ENCODE data around the gene CSNK1G3. TPM values are rescaled to one million over a fixed set of nuclear protein-coding genes. Genes with fewer than 3 reads are reported as not detected.

The CSNK1G3 gene
- total RNA-seq, 1 donor from 2014 or later = 45.8 TPM

- Mint-ChIP-seq H3K36me3 (ENCODE audit: low read depth) (peaks cover 6% of the 10 kb centered on the region), H3K27ac (no peak overlapping the region), H3K4me3 (no peak overlapping the region), H3K27me3 (ENCODE audit: insufficient read depth) (no peaks in the 10 kb centered on the region), H3K9me3 (no peaks in the 10 kb centered on the region), H3K4me1 (ENCODE audit: low read depth) (peaks cover 45% of the 10 kb centered on the region)
- intact Hi-C loops (cut with micrococcal nuclease) = loop anchor here (1.0 kb wide), 1 partner anchor 7 kb away; no protein-coding TSS in a partner anchor
- no peak for DNase-seq (ENCODE audit: low spot score)
Measured at GRCh38 chr5:123520677-123521247, 8.8 kb downstream of the CSNK1G3 start.

DNA sequence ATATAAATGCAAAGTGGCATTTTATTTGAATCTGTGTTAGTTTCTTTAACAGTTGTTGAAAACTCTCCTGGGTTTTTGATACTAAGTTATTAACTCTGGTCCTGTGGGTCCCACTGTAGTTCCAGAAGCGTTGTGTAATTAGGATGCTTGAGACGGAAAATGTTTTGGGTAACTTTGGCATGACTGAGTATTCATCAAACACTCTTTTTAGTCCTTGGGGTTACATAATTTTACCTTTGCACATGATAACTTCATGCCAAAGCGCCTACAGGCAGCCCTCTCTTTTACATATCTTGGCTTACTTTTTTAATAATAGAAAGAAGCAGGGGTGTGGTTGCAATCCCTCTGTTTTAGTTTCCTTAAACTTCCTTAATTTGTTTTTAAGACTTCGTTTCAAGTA is 12.2 kb downstream of the CSNK1G3 start:
- Mint-ChIP-seq H3K27ac (no peak overlapping the region), H3K4me1 (ENCODE audit: low read depth) (peaks cover 37% of the 10 kb centered on the region), H3K9me3 (no peaks in the 10 kb centered on the region), H3K36me3 (ENCODE audit: low read depth) (peaks cover 2% of the 10 kb centered on the region), H3K4me3 (no peak overlapping the region), H3K27me3 (ENCODE audit: insufficient read depth) (no peaks in the 10 kb centered on the region)
- intact Hi-C loops (cut with micrococcal nuclease) = no loop called here
- DNase-seq (ENCODE audit: low spot score) = no peak

GRCh38 chr5:123527190-123527589 is 15.2 kb downstream of the CSNK1G3 start:
- Mint-ChIP-seq H3K27me3 (ENCODE audit: insufficient read depth) (no peaks in the 10 kb centered on the region), H3K4me1 (ENCODE audit: low read depth) (peaks cover 36% of the 10 kb centered on the region), H3K36me3 (ENCODE audit: low read depth) (peaks cover 2% of the 10 kb centered on the region), H3K9me3 (no peaks in the 10 kb centered on the region), H3K4me3 (no peak overlapping the region), H3K27ac (no peak overlapping the region)
- intact Hi-C loops (cut with micrococcal nuclease) = no loop called here
- no peak for DNase-seq (ENCODE audit: low spot score)

DNA sequence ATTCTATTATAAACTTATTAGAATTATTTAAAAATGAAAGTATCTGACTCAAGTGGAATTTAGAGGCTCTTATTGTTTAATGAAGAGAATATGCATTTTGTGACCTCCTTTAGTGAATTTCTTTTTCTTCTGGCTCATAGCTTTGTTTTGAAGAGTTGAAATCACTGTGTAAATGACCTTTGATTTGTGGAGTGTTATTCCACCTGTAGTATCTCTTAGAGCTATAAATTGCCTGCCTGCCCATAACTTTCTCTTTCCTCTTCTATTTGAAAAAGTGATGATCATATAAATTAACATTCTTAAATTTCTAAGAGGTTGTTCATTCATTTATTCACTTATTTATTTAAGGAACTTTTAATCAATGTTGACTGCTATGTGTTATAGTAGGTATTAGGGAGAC is 16.1 kb downstream of the CSNK1G3 start:
- no peak overlapping the region for H3K4me3 Mint-ChIP-seq
- H3K9me3 Mint-ChIP-seq = no peaks in the 10 kb centered on the region
- H3K4me1 Mint-ChIP-seq (ENCODE audit: low read depth) = peaks cover 36% of the 10 kb centered on the region
- no peak overlapping the region for H3K27ac Mint-ChIP-seq
- intact Hi-C loops (cut with micrococcal nuclease) = no loop called here
- DNase-seq (ENCODE audit: low spot score) = no peak
- H3K27me3 Mint-ChIP-seq (ENCODE audit: insufficient read depth) = no peaks in the 10 kb centered on the region
- peaks cover 2% of the 10 kb centered on the region for H3K36me3 Mint-ChIP-seq (ENCODE audit: low read depth)

DNA sequence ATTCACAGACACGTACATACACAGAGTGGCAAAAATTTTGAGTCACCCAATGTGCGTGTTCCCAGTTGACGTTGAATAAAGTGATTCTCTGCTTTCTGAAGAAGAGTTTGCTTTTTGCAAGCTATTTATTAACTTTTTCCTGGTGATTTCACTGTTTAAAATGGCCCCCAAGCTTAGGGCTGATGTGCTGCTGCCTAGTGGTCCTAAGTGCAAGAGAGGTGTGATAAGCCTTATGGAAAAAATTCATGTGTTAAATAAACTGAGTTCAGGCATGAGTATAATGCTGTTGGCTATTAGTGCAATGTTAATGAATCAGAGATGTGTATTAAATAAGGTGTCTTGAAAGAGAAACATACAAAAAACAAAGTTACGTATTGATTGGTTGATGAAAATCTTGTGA is 16.9 kb downstream of the CSNK1G3 start:
- H3K4me1 Mint-ChIP-seq (ENCODE audit: low read depth) = peaks cover 35% of the 10 kb centered on the region
- H3K4me3 Mint-ChIP-seq = no peak overlapping the region
- intact Hi-C loops (cut with micrococcal nuclease) = no loop called here
- no peak overlapping the region for H3K27ac Mint-ChIP-seq
- no peaks in the 10 kb centered on the region for H3K27me3 Mint-ChIP-seq (ENCODE audit: insufficient read depth)
- DNase-seq (ENCODE audit: low spot score) = no peak
- no peaks in the 10 kb centered on the region for H3K9me3 Mint-ChIP-seq
- peaks cover 2% of the 10 kb centered on the region for H3K36me3 Mint-ChIP-seq (ENCODE audit: low read depth)

DNA sequence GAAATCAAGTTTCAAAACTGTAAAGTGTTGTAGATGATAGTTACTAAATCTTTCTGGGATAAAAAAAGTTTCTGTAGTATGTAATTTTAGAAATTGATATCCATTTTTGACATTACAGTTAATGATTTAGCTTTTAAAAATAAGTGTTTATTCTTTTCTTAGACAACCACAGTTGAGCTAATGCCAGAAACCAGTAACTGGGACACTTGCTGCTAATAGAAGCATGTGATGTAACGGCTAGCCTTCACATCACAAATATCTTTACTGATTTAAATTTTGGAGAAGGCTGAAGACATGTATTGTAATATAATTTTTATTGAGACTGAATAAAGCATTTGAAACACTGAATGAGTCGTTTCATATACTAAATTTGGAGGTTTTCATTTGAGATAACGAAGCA is 18.8 kb downstream of the CSNK1G3 start:
- no peaks in the 10 kb centered on the region for H3K27me3 Mint-ChIP-seq (ENCODE audit: insufficient read depth)
- H3K27ac Mint-ChIP-seq = no peak overlapping the region
- peaks cover 28% of the 10 kb centered on the region for H3K4me1 Mint-ChIP-seq (ENCODE audit: low read depth)
- intact Hi-C loops (cut with micrococcal nuclease) = no loop called here
- no peak overlapping the region for H3K4me3 Mint-ChIP-seq
- DNase-seq (ENCODE audit: low spot score) = no peak
- H3K36me3 Mint-ChIP-seq (ENCODE audit: low read depth) = peaks cover 3% of the 10 kb centered on the region
- no peaks in the 10 kb centered on the region for H3K9me3 Mint-ChIP-seq

GRCh38 chr5:123535648-123536047 is 23.7 kb downstream of the CSNK1G3 start:
- intact Hi-C loops (cut with micrococcal nuclease) = loop anchor here (2.0 kb wide), 1 partner anchor 17 kb away; no protein-coding TSS in a partner anchor
- H3K9me3 Mint-ChIP-seq = no peaks in the 10 kb centered on the region
- no peak overlapping the region for H3K27ac Mint-ChIP-seq
- H3K4me3 Mint-ChIP-seq = no peak overlapping the region
- no peak for DNase-seq (ENCODE audit: low spot score)
- H3K4me1 Mint-ChIP-seq (ENCODE audit: low read depth) = peaks cover 9% of the 10 kb centered on the region
- H3K27me3 Mint-ChIP-seq (ENCODE audit: insufficient read depth) = no peaks in the 10 kb centered on the region
- peaks cover 4% of the 10 kb centered on the region for H3K36me3 Mint-ChIP-seq (ENCODE audit: low read depth)

- Mint-ChIP-seq H3K9me3 (no peaks in the 10 kb centered on the region), H3K4me3 (no peak overlapping the region), H3K27me3 (ENCODE audit: insufficient read depth) (no peaks in the 10 kb centered on the region), H3K27ac (no peak overlapping the region), H3K4me1 (ENCODE audit: low read depth) (peaks cover 9% of the 10 kb centered on the region), H3K36me3 (ENCODE audit: low read depth) (peaks cover 5% of the 10 kb centered on the region)
- no peak for DNase-seq (ENCODE audit: low spot score)
- intact Hi-C loops (cut with micrococcal nuclease) = loop anchor here (2.0 kb wide), 1 partner anchor 18 kb away; no protein-coding TSS in a partner anchor
Measured at GRCh38 chr5:123537256-123537655, 25.3 kb downstream of the CSNK1G3 start.

- intact Hi-C loops (cut with micrococcal nuclease) = loop anchor here (2.0 kb wide), 1 partner anchor 19 kb away; no protein-coding TSS in a partner anchor
- H3K27ac Mint-ChIP-seq = no peak overlapping the region
Measured at GRCh38 chr5:123537845-123538244, 25.9 kb downstream of the CSNK1G3 start.

DNA sequence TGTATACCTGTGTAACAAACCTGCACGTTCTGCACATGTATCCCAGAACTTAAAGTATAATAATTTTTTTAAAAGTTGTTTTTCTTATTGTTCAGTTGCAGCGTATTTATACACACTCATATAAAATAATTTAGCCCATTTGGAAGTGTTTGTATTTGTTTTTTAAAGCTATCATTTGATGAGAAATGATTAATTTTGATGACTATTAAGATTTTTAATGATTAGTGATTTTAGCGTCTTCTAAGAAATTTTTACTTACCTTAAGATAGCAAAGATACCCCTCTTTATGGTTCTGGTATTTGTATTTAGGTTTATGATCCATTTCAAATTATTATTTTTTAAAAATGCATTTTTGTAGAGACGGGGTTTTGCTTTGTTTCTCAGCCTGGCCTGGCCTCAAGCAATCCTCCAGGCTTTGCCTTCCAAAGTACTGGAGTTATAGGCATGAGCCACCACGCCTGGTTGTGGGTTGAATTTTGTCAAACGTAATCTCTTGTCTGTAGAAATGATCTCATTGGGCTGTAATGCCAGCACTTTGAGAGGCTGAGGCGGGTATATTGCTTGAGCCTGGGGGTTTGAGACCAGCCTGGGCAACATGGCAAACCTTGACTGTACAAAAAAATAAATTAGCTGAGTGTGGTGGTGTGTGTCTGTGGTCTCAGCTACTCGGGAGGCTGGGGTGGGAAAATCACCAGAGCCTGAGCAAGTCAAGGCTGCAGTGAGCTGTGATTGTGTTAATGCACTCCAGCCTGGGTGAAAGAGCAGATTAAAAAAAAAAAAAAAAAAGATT is 26.9 kb downstream of the CSNK1G3 start:
- H3K4me1 Mint-ChIP-seq (ENCODE audit: low read depth) = peaks cover 24% of the 10 kb centered on the region
- H3K27me3 Mint-ChIP-seq (ENCODE audit: insufficient read depth) = no peaks in the 10 kb centered on the region
- DNase-seq (ENCODE audit: low spot score) = no peak
- no peak overlapping the region for H3K27ac Mint-ChIP-seq
- H3K36me3 Mint-ChIP-seq (ENCODE audit: low read depth) = peaks cover 5% of the 10 kb centered on the region
- intact Hi-C loops (cut with micrococcal nuclease) = no loop called here
- H3K4me3 Mint-ChIP-seq = no peak overlapping the region
- no peaks in the 10 kb centered on the region for H3K9me3 Mint-ChIP-seq

More at GRCh38 chr5:123537845-123538244, 25.9 kb downstream of the CSNK1G3 start:
- Mint-ChIP-seq H3K27me3 (ENCODE audit: insufficient read depth) (no peaks in the 10 kb centered on the region), H3K4me1 (ENCODE audit: low read depth) (peaks cover 14% of the 10 kb centered on the region), H3K4me3 (no peak overlapping the region), H3K36me3 (ENCODE audit: low read depth) (peaks cover 5% of the 10 kb centered on the region), H3K9me3 (no peaks in the 10 kb centered on the region)
- DNase-seq (ENCODE audit: low spot score) = no peak

- Mint-ChIP-seq H3K4me3 (no peak overlapping the region), H3K4me1 (ENCODE audit: low read depth) (peaks cover 24% of the 10 kb centered on the region), H3K36me3 (ENCODE audit: low read depth) (peaks cover 8% of the 10 kb centered on the region), H3K27ac (no peak overlapping the region), H3K9me3 (no peaks in the 10 kb centered on the region), H3K27me3 (ENCODE audit: insufficient read depth) (no peaks in the 10 kb centered on the region)
- intact Hi-C loops (cut with micrococcal nuclease) = no loop called here
- DNase-seq (ENCODE audit: low spot score) = no peak
Measured at GRCh38 chr5:123540534-123540933, 28.6 kb downstream of the CSNK1G3 start.

DNA sequence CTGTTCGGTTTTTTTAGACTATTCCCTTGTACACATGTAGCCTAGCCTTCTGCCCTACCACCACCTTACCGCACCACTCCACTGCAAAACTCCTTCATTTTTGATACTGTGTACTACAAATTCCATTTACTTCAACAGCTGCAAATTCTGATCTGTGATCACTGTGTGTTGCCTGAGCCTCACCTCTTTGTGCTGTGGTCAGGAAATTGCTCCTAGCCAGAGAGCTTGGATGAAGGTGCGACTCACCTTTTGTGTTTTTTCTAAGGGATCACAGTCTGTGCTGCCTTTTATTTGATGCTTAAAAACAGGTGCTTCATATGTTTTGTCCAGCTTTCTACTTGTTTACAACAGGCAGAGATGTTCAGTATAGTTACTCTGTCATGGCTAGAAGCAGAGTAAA is 31.5 kb downstream of the CSNK1G3 start:
- H3K4me3 Mint-ChIP-seq = no peak overlapping the region
- no peaks in the 10 kb centered on the region for H3K9me3 Mint-ChIP-seq
- H3K4me1 Mint-ChIP-seq (ENCODE audit: low read depth) = peaks cover 36% of the 10 kb centered on the region
- DNase-seq (ENCODE audit: low spot score) = no peak
- H3K36me3 Mint-ChIP-seq (ENCODE audit: low read depth) = peaks cover 5% of the 10 kb centered on the region
- intact Hi-C loops (cut with micrococcal nuclease) = no loop called here
- H3K27me3 Mint-ChIP-seq (ENCODE audit: insufficient read depth) = no peaks in the 10 kb centered on the region
- no peak overlapping the region for H3K27ac Mint-ChIP-seq

DNA sequence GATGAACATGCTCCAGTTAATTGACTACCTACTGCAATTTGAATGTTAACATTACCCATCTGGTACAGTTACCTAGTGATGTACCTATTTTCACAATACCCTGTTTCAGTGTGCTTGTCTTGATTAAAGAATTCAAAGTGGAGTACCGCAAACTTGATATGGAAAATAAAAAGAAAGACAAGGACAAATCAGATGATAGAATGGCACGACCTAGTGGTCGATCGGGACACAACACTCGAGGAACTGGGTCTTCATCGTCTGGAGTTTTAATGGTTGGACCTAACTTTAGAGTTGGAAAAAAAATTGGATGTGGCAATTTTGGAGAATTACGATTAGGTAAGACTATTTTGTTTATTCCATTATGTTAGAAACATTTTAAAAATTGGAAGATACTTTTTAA is 33.5 kb downstream of the CSNK1G3 start:
- intact Hi-C loops (cut with micrococcal nuclease) = no loop called here
- Mint-ChIP-seq H3K27me3 (ENCODE audit: insufficient read depth) (no peaks in the 10 kb centered on the region), H3K27ac (no peak overlapping the region), H3K36me3 (ENCODE audit: low read depth) (peaks cover 12% of the 10 kb centered on the region), H3K4me1 (ENCODE audit: low read depth) (peaks cover 55% of the 10 kb centered on the region), H3K9me3 (no peaks in the 10 kb centered on the region), H3K4me3 (no peak overlapping the region)
- no peak for DNase-seq (ENCODE audit: low spot score)

Data from activated T-helper 1 cell treated with anti-CD3 and anti-CD28 coated beads, Interleukin-12 subunit alpha, Interleukin-12 subunit beta, Interleukin-2, Interleukin-4 antibody, amounts not matched to agents 30 ng/mL and 10 ng/mL and 1 ng/mL, durations not matched to agents 14 hours and 24 hours and 36 hours (primary cell).